K562 (cell line): ENCODE results near the gene ANO2. TPM values are rescaled to one million over a fixed set of nuclear protein-coding genes. Genes with fewer than 3 reads are reported as not detected.
A peak's percentile ranks its signal among the peaks of the same experiment; 100 is the strongest.

Experiments used
- ATAC-seq: fragments of 200-7000 bp; cut with Tn5 transposase; 3 replicates; pipeline ENCODE4 v1.9.1; 2020; ENCODE audit warnings: moderate library complexity
- BruUV-seq: library from RNA; stranded (reverse); fragments of 400-500 nt; replicated peaks from 2 replicates; lab custom pipeline; 2021; lab: Mats Ljungman, UMichigan
- CTCF ChIA-PET: fragments of 300-600 bp; formaldehyde crosslinking; extraction: SDS; loops from one replicate; lab custom pipeline; 2021; ENCODE audit warnings: low intra/inter-chr PET ratio; lab: Yijun Ruan, JAX
- POLR2A ChIA-PET: fragments of 300-600, 350-650 bp; sonication (Branson Sonifier 250); formaldehyde crosslinking; extraction: SDS; loops from one replicate; lab custom pipeline; 2021; ENCODE audit warnings: antibody characterized with exemption, inconsistent platforms; lab: Yijun Ruan, JAX
- DNase-seq, 4 experiments: peaks; one replicate each; pipeline versions ENCODE4 v3.0.0 to v3.0.0-alpha.2; 2011 to 2018; ENCODE audit warnings: low spot score in 3 of 4, mixed read lengths in 3 of 4; ENCODE audit errors: extremely low read depth in 1 of 4
- FAIRE-seq: peaks from 2 replicates; lab custom pipeline; 2011; peaks lifted over from hg19 to GRCh38; lab: Jason Lieb, UNC
- H2AFZ ChIP-seq: 2 replicates; pipeline ENCODE4 v1.6.0; 2011; ENCODE audit warnings: low read depth, low read length, control low read depth, inconsistent platforms
- H3K27ac ChIP-seq: fragments of 200-600 bp; 3 replicates; pipeline ENCODE4 v1.8.0; 2011; ENCODE audit warnings: low read depth, mild to moderate bottlenecking, control low read depth, inconsistent platforms, low read length, moderate library complexity, mixed read lengths; ENCODE audit errors: extremely low read depth
- H3K27me3 ChIP-seq, 2 experiments: fragments of 300-600 bp in 1 of 2; 2 replicates in 1 of 2; 3 replicates in 1 of 2; pipeline versions ENCODE4 v1.6.0 to v1.8.0; 2011; ENCODE audit warnings: inconsistent platforms in 2 of 2, low read length in 2 of 2, mild to moderate bottlenecking in 1 of 2, mixed read lengths in 1 of 2, moderate library complexity in 1 of 2; ENCODE audit not compliant: control insufficient read depth in 2 of 2, insufficient read depth in 2 of 2
- H3K36me3 ChIP-seq: fragments of 300-600 bp; 3 replicates; pipeline ENCODE4 v1.8.0; 2011; ENCODE audit warnings: mild to moderate bottlenecking, low read length, inconsistent platforms; ENCODE audit not compliant: control insufficient read depth, insufficient read depth
- H3K4me1 ChIP-seq, 2 experiments: fragments of 200-600 bp in 1 of 2; replicated peaks in 1 of 2; 2 replicates in 1 of 2; 3 replicates in 1 of 2; pipeline versions ENCODE4 v1.5.1 to v1.8.0; 2011; ENCODE audit warnings: inconsistent platforms in 2 of 2, low read length in 2 of 2, mild to moderate bottlenecking in 1 of 2, mixed read lengths in 1 of 2, moderate library complexity in 1 of 2; ENCODE audit not compliant: control insufficient read depth in 2 of 2, insufficient read depth in 2 of 2
- H3K4me2 ChIP-seq: 2 replicates; pipeline ENCODE4 v1.6.1; 2011; ENCODE audit warnings: low read length, control low read depth, inconsistent platforms, mixed read lengths; ENCODE audit not compliant: insufficient read depth
- H3K4me3 ChIP-seq: fragments of 200-600 bp; sonication (generic), shearing (Covaris generic); 2 replicates; pipeline ENCODE4 v1.5.1; 2016; ENCODE audit warnings: control low read depth, inconsistent platforms
- H3K79me2 ChIP-seq: fragments of 200-600 bp; 3 replicates; pipeline ENCODE4 v1.8.0; 2011; ENCODE audit warnings: low read length, inconsistent platforms; ENCODE audit not compliant: control insufficient read depth, insufficient read depth
- H3K9ac ChIP-seq, 2 experiments: 2 replicates each; pipeline versions ENCODE4 v1.6.0 to v1.6.1; 2011; ENCODE audit warnings: low read depth in 2 of 2, low read length in 2 of 2, control low read depth in 1 of 2, inconsistent platforms in 1 of 2, mild to moderate bottlenecking in 1 of 2, mixed read lengths in 1 of 2; ENCODE audit not compliant: insufficient read depth in 1 of 2
- H3K9me1 ChIP-seq: one replicate; pipeline ENCODE4 v1.6.0; 2011; ENCODE audit warnings: inconsistent platforms, mild to moderate bottlenecking, low read length, moderate library complexity; ENCODE audit not compliant: control insufficient read depth, insufficient read depth
- H3K9me3 ChIP-seq: replicated peaks from 2 replicates; pipeline ENCODE4 v1.5.1; 2011; ENCODE audit warnings: low read depth, low read length, inconsistent platforms; ENCODE audit not compliant: control insufficient read depth, insufficient read depth
- H4K20me1 ChIP-seq: replicated peaks from 2 replicates; pipeline ENCODE4 v1.6.1; 2011; ENCODE audit warnings: low read length, inconsistent platforms, mixed read lengths; ENCODE audit not compliant: control insufficient read depth, insufficient read depth
- ATF4 ChIP-seq: fragments of 450-650 bp; formaldehyde crosslinking; IDR thresholded peaks from 2 replicates; pipeline ENCODE4 v1.4.0; 2022; ENCODE audit warnings: mild to moderate bottlenecking, moderate library complexity
- CUX1 ChIP-seq: fragments of 200-800 bp; sonication (Bioruptor generic); IDR thresholded peaks from 2 replicates; pipeline ENCODE4 v1.6.1; 2016; ENCODE audit warnings: missing genetic modification characterization, missing compliant biosample characterization
- HMG20A ChIP-seq: fragments of 450-650 bp; formaldehyde crosslinking; conservative IDR thresholded peaks from 2 replicates; pipeline ENCODE4 v1.4.0; 2020; ENCODE audit warnings: mild to moderate bottlenecking, mixed read lengths
- MYNN ChIP-seq, 2 experiments: sonication (generic); formaldehyde crosslinking in 1 of 2; IDR thresholded peaks; 2 replicates each; pipeline versions ENCODE4 v1.5.0 to v1.6.1; 2016 to 2020; ENCODE audit warnings: antibody characterized with exemption in 1 of 2, missing genetic modification reagents in 1 of 2
- NFIC ChIP-seq: fragments of 450-650 bp; IDR thresholded peaks from 2 replicates; pipeline ENCODE4 v1.6.1; 2017; ENCODE audit warnings: mild to moderate bottlenecking, inconsistent platforms
- SIN3B ChIP-seq: fragments of 450-650 bp; IDR thresholded peaks from 2 replicates; pipeline ENCODE4 v1.6.1; 2017; ENCODE audit warnings: low read depth, mild to moderate bottlenecking, moderate library complexity
- TFAP4 ChIP-seq: sonication (generic); formaldehyde crosslinking; IDR thresholded peaks from 2 replicates; pipeline ENCODE4 v1.8.0; 2022; ENCODE audit warnings: missing genetic modification reagents, mild to moderate bottlenecking, moderate library complexity, borderline replicate concordance
- ZBTB17 ChIP-seq: fragments of 450-650 bp; formaldehyde crosslinking; IDR thresholded peaks from 2 replicates; pipeline ENCODE4 v1.4.0; 2020; ENCODE audit warnings: mild to moderate bottlenecking
- ZBTB34 ChIP-seq: fragments of 250-450 bp; sonication (Bioruptor Pico); IDR thresholded peaks from 2 replicates; pipeline ENCODE4 v1.8.0; 2021; ENCODE audit warnings: mild to moderate bottlenecking, moderate library complexity
- WGBS: fragments of 100-300 bp; shearing (Covaris generic); methylation state at CpG from one replicate; pipeline ENCODE4 v1.1.6; 2016; ENCODE audit warnings: low coverage, mixed read lengths; ENCODE audit not compliant: insufficient coverage; ENCODE audit errors: missing lambda C conversion rate; 5-methylcytosine and 5-hydroxymethylcytosine counted together
- in situ Hi-C: fragments of 300-500 bp; cut with MboI; formaldehyde crosslinking; loops from 4 replicates; pipeline ENCODE4 v1.15.0; 2018; ENCODE audit warnings: inconsistent platforms, mixed read lengths
- intact Hi-C: fragments of 100-400 bp; cut with micrococcal nuclease; formaldehyde crosslinking; loops from 2 replicates; pipeline ENCODE4 v1.14.2; 2022
- polyA plus RNA-seq, 8 experiments: library from polyadenylated mRNA; depleted of rRNA in 4 of 8; stranded (reverse) in 5 of 8; unstranded in 3 of 8; fragments of >200 nt; fragmentation: Nextera tagmentation in 2 of 8; fragmentation: Illumina TruSeq in 1 of 8; extraction: Ambion mirVana in 2 of 8; extraction: Trizol in 1 of 8; gene quantifications; 2 replicates each; pipeline versions ENCODE4 v1.2.1 to v1.2.3, GENCODE V29; 2011 to 2014; ENCODE audit warnings: inconsistent platforms in 1 of 8, missing spikeins in 1 of 8
- total RNA-seq, 7 experiments: library from RNA; depleted of rRNA in 6 of 7; stranded (reverse); fragments of >200 nt in 6 of 7; fragmentation: Illumina TruSeq in 2 of 7; extraction: Trizol in 2 of 7; gene quantifications; 2 replicates each; pipeline versions ENCODE4 v1.2.1 to v1.2.3, GENCODE V29; 2011 to 2021; ENCODE audit warnings: low replicate concordance in 1 of 7

ANO2 gene
- total and polyA plus RNA-seq, 9 of the 15 experiments (the other 6 are each of a cell fraction or from before 2014, with no cell fraction given) = 0.64 TPM; not detected in 8

GRCh38 chr12:5969974-5970690 lies 25.1 kb upstream of the ANO2 start:
- TF ChIP-seq ZBTB34 (CRISPR knock-in tag) = no peak
- no peak for TF ChIP-seq MYNN (IDR thresholded peaks at IDR 0.05)
- TF ChIP-seq MYNN (CRISPR knock-in tag; IDR thresholded peaks at IDR 0.05) = no peak
- no peak for TF ChIP-seq SIN3B
- TF ChIP-seq CUX1 (CRISPR knock-in tag) = no peak
- no peak for TF ChIP-seq TFAP4 (CRISPR knock-in tag)
- no peak for TF ChIP-seq ATF4
- no peak for TF ChIP-seq HMG20A
- no peak for TF ChIP-seq ZBTB17
- TF ChIP-seq NFIC = no peak
- intact Hi-C loops = no loop called here
- H3K4me3 ChIP-seq = no peak overlapping the region
- DNase-seq (peak in 1 of 4 experiments; percentile 9), FAIRE-seq (no peak), ATAC-seq (no peak)
- H3K36me3 ChIP-seq = no peaks in the 10 kb centered on the region
- in situ Hi-C loops = no loop called here
- ChIA-PET CTCF (no interaction called here), POLR2A (no interaction called here)
- no peak overlapping the region for H3K9ac ChIP-seq
- 0% methylated on average over 4 of the region's 5 CpGs for WGBS
- no peaks in the 10 kb centered on the region for H3K4me1 ChIP-seq
- no peaks in the 10 kb centered on the region for H4K20me1 ChIP-seq
- H3K27ac ChIP-seq = no peak overlapping the region
- no peak overlapping the region for H3K4me2 ChIP-seq
- no peaks in the 10 kb centered on the region for H3K9me3 ChIP-seq
- no peaks in the 10 kb centered on the region for H3K79me2 ChIP-seq
- H3K9me1 ChIP-seq = no peaks in the 10 kb centered on the region
- H2AFZ ChIP-seq = no peak overlapping the region
- BruUV-seq = no TSS peak
- H3K27me3 ChIP-seq = peaks cover 0 to 27% of the 10 kb centered on the region in 2 experiments; a peak in 3 of 5 replicates
